RPMI7951 (cell line): ENCODE measurements around the gene POGK. TPM values are rescaled to one million over a fixed set of nuclear protein-coding genes. Genes with fewer than 3 reads are reported as not detected.

Experiments
- DNase-seq: peaks from one replicate; pipeline ENCODE4 v3.0.0-alpha.2; 2012; ENCODE audit warnings: low read depth
- total RNA-seq: library from RNA; depleted of rRNA; stranded (reverse); fragments of >200 nt; shearing (Covaris generic); gene quantifications from 2 replicates; pipeline ENCODE4 v1.2.3, GENCODE V29; 2014; rRNA removed

Gene POGK
- total RNA-seq, 1 experiment from 2014 or later: 18.3 TPM

DNA sequence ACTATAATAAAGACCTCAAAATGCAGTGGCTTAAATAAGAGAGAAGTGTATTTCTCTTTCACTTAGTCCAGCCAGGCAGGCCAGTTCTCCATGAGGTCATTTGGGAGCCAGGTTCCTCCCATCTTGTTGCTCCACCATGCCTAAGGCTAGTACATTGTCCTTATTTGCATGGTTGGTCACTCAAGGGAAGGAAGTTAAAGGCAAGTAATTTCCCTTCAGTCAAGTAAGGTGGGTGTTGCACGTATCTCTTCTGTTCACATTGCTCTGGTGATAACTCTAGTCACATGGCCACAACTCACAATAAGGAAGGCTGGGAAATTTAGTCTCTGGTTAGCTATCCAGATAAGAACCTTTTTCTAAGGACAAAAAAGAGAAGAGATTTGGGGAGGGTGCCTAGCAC is 64.0 kb downstream of the POGK start:
- no peak for DNase-seq

DNA sequence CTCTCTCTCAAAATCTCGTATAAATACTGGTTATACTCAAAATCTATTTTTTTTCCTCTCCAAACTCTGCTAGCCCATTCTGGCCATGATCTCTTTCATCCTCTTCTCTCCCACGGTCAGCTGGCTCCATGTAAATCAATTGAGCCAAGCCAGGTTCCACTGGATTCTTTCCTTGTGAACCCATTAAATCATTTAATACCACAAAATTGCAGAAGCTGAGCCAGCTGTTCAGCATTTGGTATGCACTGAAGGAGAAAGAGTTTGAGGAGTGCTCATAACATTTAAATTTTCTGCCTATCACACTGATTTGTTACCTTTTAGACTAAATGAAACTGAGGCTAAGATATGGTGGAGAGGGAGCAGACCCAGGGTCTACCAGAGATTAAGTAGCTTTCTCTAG is 65.9 kb downstream of the POGK start:
- DNase-seq: peak; percentile 59

- peak; percentile 87 for DNase-seq
These were observed 66.6 kb downstream of the POGK start for GRCh38 chr1:166905900-166906299.

Other genes starting within 250 kb of the POGK start
- 11.6 and 11.7 TPM in 2 replicates for gene TADA1, start 36.8 kb downstream of the POGK start, total RNA-seq
- 4.6 and 6.4 TPM in 2 replicates for gene ILDR2, start 136.1 kb downstream of the POGK start, total RNA-seq
- 0.12 and 0.39 TPM in 2 replicates for gene MAEL, start 149.8 kb downstream of the POGK start, total RNA-seq